ENCODE measurements around the gene ZNF524.

- TF ChIP-seq POLR2A (IDR thresholded peaks at IDR 0.05; ENCODE audit: low read depth, low read length) (no peak), EZH2 (IDR thresholded peaks at IDR 0.05; ENCODE audit: borderline replicate concordance, control insufficient read depth, low read depth, low read length) (no peak), HDAC2 (IDR thresholded peaks at IDR 0.05) (no peak), SP1 (IDR thresholded peaks at IDR 0.05; ENCODE audit: low read depth, low read length) (no peak), SIN3A (IDR thresholded peaks at IDR 0.05; ENCODE audit: low read depth, low read length) (no peak), CBX5 (IDR thresholded peaks at IDR 0.05; ENCODE audit: low read depth) (no peak), RELA (IDR thresholded peaks at IDR 0.05; ENCODE audit: borderline replicate concordance, partially characterized antibody) (no peak), RAD21 (IDR thresholded peaks at IDR 0.05; ENCODE audit: insufficient read depth, low read depth, low read length) (no peak), CBX3 (IDR thresholded peaks at IDR 0.05; ENCODE audit: borderline replicate concordance, low read depth) (no peak), ZNF24 (IDR thresholded peaks at IDR 0.05) (no peak), POLR2AphosphoS5 (IDR thresholded peaks at IDR 0.05; ENCODE audit: low read length) (no peak)
- TF ChIP-seq, protein P1, sequence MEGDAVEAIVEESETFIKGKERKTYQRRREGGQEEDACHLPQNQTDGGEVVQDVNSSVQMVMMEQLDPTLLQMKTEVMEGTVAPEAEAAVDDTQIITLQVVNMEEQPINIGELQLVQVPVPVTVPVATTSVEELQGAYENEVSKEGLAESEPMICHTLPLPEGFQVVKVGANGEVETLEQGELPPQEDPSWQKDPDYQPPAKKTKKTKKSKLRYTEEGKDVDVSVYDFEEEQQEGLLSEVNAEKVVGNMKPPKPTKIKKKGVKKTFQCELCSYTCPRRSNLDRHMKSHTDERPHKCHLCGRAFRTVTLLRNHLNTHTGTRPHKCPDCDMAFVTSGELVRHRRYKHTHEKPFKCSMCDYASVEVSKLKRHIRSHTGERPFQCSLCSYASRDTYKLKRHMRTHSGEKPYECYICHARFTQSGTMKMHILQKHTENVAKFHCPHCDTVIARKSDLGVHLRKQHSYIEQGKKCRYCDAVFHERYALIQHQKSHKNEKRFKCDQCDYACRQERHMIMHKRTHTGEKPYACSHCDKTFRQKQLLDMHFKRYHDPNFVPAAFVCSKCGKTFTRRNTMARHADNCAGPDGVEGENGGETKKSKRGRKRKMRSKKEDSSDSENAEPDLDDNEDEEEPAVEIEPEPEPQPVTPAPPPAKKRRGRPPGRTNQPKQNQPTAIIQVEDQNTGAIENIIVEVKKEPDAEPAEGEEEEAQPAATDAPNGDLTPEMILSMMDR (IDR thresholded peaks at IDR 0.05 in 2 of 3, conservative IDR thresholded peaks at IDR 0.05 in 1 of 3; ENCODE audit: control insufficient read depth in 2 of 3, extremely low read depth in 1 of 3, insufficient read depth in 1 of 3, low read depth in 3 of 3, low read length in 3 of 3), result no peak
Measured at GRCh38 chr19:55593096-55593772, 6.9 kb upstream of the ZNF524 start.

Measured in GM12878 (cell line).